Osteoblast (primary cell): ENCODE measurements around the gene TBC1D24. TPM values are rescaled to one million over a fixed set of nuclear protein-coding genes. Genes with fewer than 3 reads are reported as not detected.

ENCODE experiments used
- DNase-seq: peaks from one replicate; pipeline ENCODE4 v3.0.0; 2011; ENCODE audit warnings: low spot score, mixed read lengths; ENCODE audit not compliant: insufficient read length; ENCODE audit errors: missing footprints
- H2AFZ ChIP-seq: 2 replicates; pipeline ENCODE4 v1.6.0; 2011; ENCODE audit warnings: mild to moderate bottlenecking, low read length
- H3K27ac ChIP-seq: 2 replicates; pipeline ENCODE4 v1.5.1; 2011; ENCODE audit warnings: mild to moderate bottlenecking, low read depth, low read length, moderate library complexity
- H3K27me3 ChIP-seq: 2 replicates; pipeline ENCODE4 v1.6.0; 2012; ENCODE audit warnings: mild to moderate bottlenecking, control low read depth, inconsistent platforms, low read length, moderate library complexity; ENCODE audit not compliant: insufficient read depth
- H3K36me3 ChIP-seq: 2 replicates; pipeline ENCODE4 v1.5.1; 2011; ENCODE audit warnings: mild to moderate bottlenecking, low read length, control low read depth, moderate library complexity; ENCODE audit not compliant: insufficient read depth
- H3K4me1 ChIP-seq: 2 replicates; pipeline ENCODE4 v1.5.1; 2011; ENCODE audit warnings: mild to moderate bottlenecking, low read length, control low read depth, moderate library complexity; ENCODE audit not compliant: insufficient read depth
- H3K4me2 ChIP-seq: 2 replicates; pipeline ENCODE4 v1.6.0; 2011; ENCODE audit warnings: mild to moderate bottlenecking, low read length; ENCODE audit not compliant: insufficient read depth
- H3K4me3 ChIP-seq: fragments of 200-600 bp; sonication (generic); 3 replicates; pipeline ENCODE4 v1.5.1; 2012; ENCODE audit warnings: mild to moderate bottlenecking, low read length, inconsistent platforms; ENCODE audit not compliant: insufficient read depth
- H3K79me2 ChIP-seq: 2 replicates; pipeline ENCODE4 v1.6.0; 2012; ENCODE audit warnings: mild to moderate bottlenecking, low read length, control low read depth, inconsistent platforms; ENCODE audit not compliant: insufficient read depth
- H3K9me3 ChIP-seq: 2 replicates; pipeline ENCODE4 v1.5.1; 2011; ENCODE audit warnings: low read depth, low read length, control low read depth
- H4K20me1 ChIP-seq: 2 replicates; pipeline ENCODE4 v1.6.0; 2012; ENCODE audit warnings: mild to moderate bottlenecking, low read length, control low read depth; ENCODE audit not compliant: insufficient read depth
- total RNA-seq: library from RNA; depleted of rRNA; stranded (reverse); fragments of >200 nt; gene quantifications from 2 replicates; pipeline ENCODE4 v1.2.3, GENCODE V29; 2012
- TF ChIP-seq, protein P1 (sequence below): IDR thresholded peaks from 2 replicates; pipeline ENCODE4 v1.5.1; 2011; ENCODE audit warnings: mild to moderate bottlenecking, low read depth, low read length, moderate library complexity; ENCODE audit errors: extremely low read depth

Gene TBC1D24
- total RNA-seq, 1 donor: 16.6 TPM

DNA sequence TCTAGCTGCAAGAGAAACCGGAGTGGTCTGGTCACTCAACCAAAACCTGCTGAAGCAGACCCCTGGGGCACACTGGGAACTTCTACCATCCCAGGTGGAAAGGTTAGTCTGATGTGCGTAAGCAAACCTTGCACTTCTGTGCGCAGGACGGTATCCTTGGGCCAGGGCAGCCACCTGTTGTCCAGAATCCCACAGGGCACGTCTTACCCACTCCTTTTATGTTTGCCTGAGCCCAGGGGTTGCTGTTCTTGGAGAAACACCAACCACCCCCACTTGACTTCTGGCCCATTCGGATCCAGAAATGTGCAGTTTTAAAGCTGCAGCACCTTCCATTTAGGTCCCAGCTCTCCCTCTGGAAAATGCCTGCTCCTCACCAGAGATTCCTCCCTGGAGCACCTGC is 18.7 kb downstream of the TBC1D24 start:
- Histone ChIP-seq H3K27me3 (no peaks in the 10 kb centered on the region), H3K36me3 (peaks cover 15% of the 10 kb centered on the region), H3K27ac (no peak overlapping the region), H3K4me2 (no peak overlapping the region), H4K20me1 (peaks cover 19% of the 10 kb centered on the region), H3K9me3 (no peaks in the 10 kb centered on the region), H3K4me1 (peaks cover 10% of the 10 kb centered on the region), H3K4me3 (no peak overlapping the region), H2AFZ (no peak overlapping the region), H3K79me2 (peaks cover 18% of the 10 kb centered on the region)
- TF ChIP-seq, protein P1, sequence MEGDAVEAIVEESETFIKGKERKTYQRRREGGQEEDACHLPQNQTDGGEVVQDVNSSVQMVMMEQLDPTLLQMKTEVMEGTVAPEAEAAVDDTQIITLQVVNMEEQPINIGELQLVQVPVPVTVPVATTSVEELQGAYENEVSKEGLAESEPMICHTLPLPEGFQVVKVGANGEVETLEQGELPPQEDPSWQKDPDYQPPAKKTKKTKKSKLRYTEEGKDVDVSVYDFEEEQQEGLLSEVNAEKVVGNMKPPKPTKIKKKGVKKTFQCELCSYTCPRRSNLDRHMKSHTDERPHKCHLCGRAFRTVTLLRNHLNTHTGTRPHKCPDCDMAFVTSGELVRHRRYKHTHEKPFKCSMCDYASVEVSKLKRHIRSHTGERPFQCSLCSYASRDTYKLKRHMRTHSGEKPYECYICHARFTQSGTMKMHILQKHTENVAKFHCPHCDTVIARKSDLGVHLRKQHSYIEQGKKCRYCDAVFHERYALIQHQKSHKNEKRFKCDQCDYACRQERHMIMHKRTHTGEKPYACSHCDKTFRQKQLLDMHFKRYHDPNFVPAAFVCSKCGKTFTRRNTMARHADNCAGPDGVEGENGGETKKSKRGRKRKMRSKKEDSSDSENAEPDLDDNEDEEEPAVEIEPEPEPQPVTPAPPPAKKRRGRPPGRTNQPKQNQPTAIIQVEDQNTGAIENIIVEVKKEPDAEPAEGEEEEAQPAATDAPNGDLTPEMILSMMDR: no peak
- DNase-seq: peak; percentile 42

DNA sequence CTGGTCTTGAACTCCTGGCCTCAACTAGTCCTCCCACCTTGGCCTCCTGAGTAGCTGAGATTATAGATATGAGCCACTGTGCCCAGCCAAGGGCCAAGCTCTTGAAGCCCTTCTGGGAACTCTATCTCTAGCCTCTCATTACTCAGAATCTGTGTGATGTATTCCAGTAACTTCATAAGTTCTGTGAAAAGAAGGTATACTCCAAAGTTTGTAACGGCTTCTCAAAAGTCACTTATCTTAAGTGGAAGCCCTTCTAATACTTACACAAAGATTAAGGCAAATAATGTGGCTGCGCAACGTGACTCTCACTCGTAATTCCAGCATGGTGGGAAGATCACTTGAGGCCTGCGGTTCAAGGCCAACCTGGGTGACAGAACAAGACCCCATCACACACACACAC is 19.7 kb downstream of the TBC1D24 start:
- H3K36me3 ChIP-seq: peaks cover 15% of the 10 kb centered on the region
- DNase-seq: no peak
- H3K4me1 ChIP-seq: peaks cover 10% of the 10 kb centered on the region
- no peak overlapping the region for H3K27ac ChIP-seq
- TF ChIP-seq, protein P1: no peak
- no peaks in the 10 kb centered on the region for H3K9me3 ChIP-seq
- no peak overlapping the region for H2AFZ ChIP-seq
- no peak overlapping the region for H3K4me2 ChIP-seq
- peaks cover 22% of the 10 kb centered on the region for H4K20me1 ChIP-seq
- no peaks in the 10 kb centered on the region for H3K27me3 ChIP-seq
- H3K4me3 ChIP-seq: no peak overlapping the region
- H3K79me2 ChIP-seq: peaks cover 15% of the 10 kb centered on the region

DNA sequence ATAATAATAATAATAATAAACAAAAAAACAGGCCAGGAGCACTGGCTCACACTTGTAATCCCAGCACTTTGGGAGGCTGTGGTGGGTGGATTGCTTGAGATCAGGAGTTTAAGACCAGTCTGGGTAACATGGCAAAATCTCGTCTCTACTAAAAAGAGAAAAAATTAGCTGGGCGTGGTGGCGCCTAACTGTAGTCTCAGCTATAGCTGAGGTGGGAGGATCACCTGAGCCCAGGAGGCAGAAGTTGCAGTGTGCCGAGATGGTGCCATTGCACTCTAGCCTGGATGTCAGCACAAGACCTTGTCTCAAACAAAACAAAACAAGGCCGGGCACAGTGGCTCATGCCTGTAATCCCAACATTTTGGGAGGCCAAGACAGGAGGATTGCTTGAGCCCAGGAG is 20.1 kb downstream of the TBC1D24 start:
- TF ChIP-seq, protein P1: no peak
- Histone ChIP-seq H3K27me3 (no peaks in the 10 kb centered on the region), H3K79me2 (peaks cover 11% of the 10 kb centered on the region), H3K36me3 (peaks cover 15% of the 10 kb centered on the region), H3K9me3 (no peaks in the 10 kb centered on the region), H2AFZ (no peak overlapping the region), H3K4me3 (no peak overlapping the region), H4K20me1 (peaks cover 18% of the 10 kb centered on the region), H3K4me2 (no peak overlapping the region), H3K27ac (no peak overlapping the region), H3K4me1 (peaks cover 10% of the 10 kb centered on the region)
- DNase-seq: no peak

DNA sequence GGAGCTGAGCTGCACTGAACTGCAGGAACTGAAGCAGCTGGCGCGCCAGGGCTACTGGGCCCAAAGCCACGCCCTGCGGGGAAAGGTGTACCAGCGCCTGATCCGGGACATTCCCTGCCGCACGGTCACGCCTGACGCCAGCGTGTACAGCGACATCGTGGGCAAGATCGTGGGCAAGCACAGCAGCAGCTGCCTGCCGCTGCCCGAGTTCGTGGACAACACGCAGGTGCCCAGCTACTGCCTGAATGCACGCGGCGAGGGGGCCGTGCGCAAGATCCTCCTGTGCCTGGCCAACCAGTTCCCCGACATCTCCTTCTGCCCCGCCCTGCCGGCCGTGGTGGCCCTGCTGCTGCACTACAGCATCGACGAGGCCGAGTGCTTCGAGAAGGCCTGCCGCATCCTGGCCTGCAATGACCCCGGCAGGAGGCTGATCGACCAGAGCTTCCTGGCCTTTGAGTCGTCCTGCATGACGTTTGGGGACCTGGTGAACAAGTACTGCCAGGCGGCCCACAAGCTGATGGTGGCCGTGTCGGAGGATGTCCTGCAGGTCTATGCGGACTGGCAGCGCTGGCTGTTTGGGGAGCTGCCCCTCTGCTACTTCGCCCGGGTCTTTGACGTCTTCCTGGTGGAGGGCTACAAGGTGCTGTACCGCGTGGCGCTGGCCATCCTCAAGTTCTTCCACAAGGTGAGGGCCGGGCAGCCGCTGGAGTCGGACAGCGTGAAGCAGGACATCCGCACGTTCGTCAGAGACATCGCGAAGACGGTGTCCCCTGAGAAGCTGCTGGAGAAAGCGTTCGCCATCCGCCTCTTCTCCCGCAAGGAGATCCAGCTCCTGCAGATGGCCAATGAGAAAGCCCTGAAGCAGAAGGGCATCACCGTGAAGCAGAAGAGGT is 21.5 kb downstream of the TBC1D24 start:
- Histone ChIP-seq H3K27me3 (no peaks in the 10 kb centered on the region), H2AFZ (no peak overlapping the region), H3K4me3 (no peak overlapping the region), H3K27ac (no peak overlapping the region), H3K4me2 (no peak overlapping the region), H3K36me3 (peaks cover 11% of the 10 kb centered on the region), H3K79me2 (peaks cover 2% of the 10 kb centered on the region), H3K9me3 (no peaks in the 10 kb centered on the region), H4K20me1 (peaks cover 21% of the 10 kb centered on the region), H3K4me1 (peaks cover 10% of the 10 kb centered on the region)
- TF ChIP-seq, protein P1: no peak
- DNase-seq: peak; percentile 73
